Stimulated activated CD8-positive, alpha-beta memory T cell treated with anti-CD3 and anti-CD28 coated beads, Interleukin-4, amount 100 ng/mL, for 48 hours (primary cell): ENCODE results near the gene SLC39A9.
"Not testable (repeated sequence)": the region's sequence is repeated elsewhere in the genome, so short reads cannot be mapped to it uniquely, and the experiment has no call there.

Source experiments
- DNase-seq: peaks from one replicate; pipeline ENCODE4 v3.0.0-alpha.2; 2020

SLC39A9 gene

GRCh38 chr14:69428289-69428998 lies 30.0 kb downstream of the SLC39A9 start:
- no peak for DNase-seq

- no peak for DNase-seq
Measured at GRCh38 chr14:69429643-69430042, 31.2 kb downstream of the SLC39A9 start.

- no peak for DNase-seq
Measured at GRCh38 chr14:69430306-69430939, 31.9 kb downstream of the SLC39A9 start.

GRCh38 chr14:69432364-69432763 lies 33.9 kb downstream of the SLC39A9 start:
- no peak for DNase-seq

GRCh38 chr14:69439521-69440270 lies 41.2 kb downstream of the SLC39A9 start:
- no peak for DNase-seq

- no peak for DNase-seq
Measured at GRCh38 chr14:69441948-69442347, 43.5 kb downstream of the SLC39A9 start.

GRCh38 chr14:69443296-69443805 lies 44.9 kb downstream of the SLC39A9 start:
- no peak for DNase-seq

GRCh38 chr14:69449216-69449615 lies 50.7 kb downstream of the SLC39A9 start:
- no peak for DNase-seq

- no peak for DNase-seq
Measured at GRCh38 chr14:69451941-69452340, 53.4 kb downstream of the SLC39A9 start.

- no peak for DNase-seq
Measured at GRCh38 chr14:69458350-69458749, 59.9 kb downstream of the SLC39A9 start.

- DNase-seq: no peak
Measured at GRCh38 chr14:69459122-69459521, 60.6 kb downstream of the SLC39A9 start.

GRCh38 chr14:69460093-69460701 lies 61.7 kb downstream of the SLC39A9 start:
- DNase-seq: peak; percentile 55

GRCh38 chr14:69464379-69464778 lies 65.9 kb downstream of the SLC39A9 start:
- DNase-seq: no peak

- DNase-seq: no peak
Measured at GRCh38 chr14:69464829-69465228, 66.3 kb downstream of the SLC39A9 start.

- no peak for DNase-seq
Measured at GRCh38 chr14:69468949-69469348, 70.5 kb downstream of the SLC39A9 start.

GRCh38 chr14:69471436-69471835 lies 72.9 kb downstream of the SLC39A9 start:
- DNase-seq: no peak

- no peak for DNase-seq
Measured at GRCh38 chr14:69471916-69472315, 73.4 kb downstream of the SLC39A9 start.

GRCh38 chr14:69473260-69473659 lies 74.8 kb downstream of the SLC39A9 start:
- no peak for DNase-seq

- DNase-seq: no peak
Measured at GRCh38 chr14:69473946-69474345, 75.5 kb downstream of the SLC39A9 start.

GRCh38 chr14:69475194-69475818 lies 76.8 kb downstream of the SLC39A9 start:
- DNase-seq: no peak

GRCh38 chr14:69476824-69477450 lies 78.4 kb downstream of the SLC39A9 start:
- not testable (repeated sequence) for DNase-seq

- not testable (repeated sequence) for DNase-seq
Measured at GRCh38 chr14:69478055-69478454, 79.6 kb downstream of the SLC39A9 start.
